Globus pallidus (tissue), 1 donor: Measurements from ENCODE around the gene LSM4.
A peak's percentile ranks its signal among the peaks of the same experiment; 100 is the strongest.

Experiments used
- DNase-seq: peaks from one replicate; pipeline ENCODE4 v3.0.0-alpha.2; 2015; ENCODE audit warnings: low spot score

LSM4 gene

GRCh38 chr19:18292810-18293641 lies 29.9 kb downstream of the LSM4 start:
- DNase-seq = no peak

- no peak for DNase-seq
These were observed 30.4 kb downstream of the LSM4 start for GRCh38 chr19:18292462-18292809.

DNA sequence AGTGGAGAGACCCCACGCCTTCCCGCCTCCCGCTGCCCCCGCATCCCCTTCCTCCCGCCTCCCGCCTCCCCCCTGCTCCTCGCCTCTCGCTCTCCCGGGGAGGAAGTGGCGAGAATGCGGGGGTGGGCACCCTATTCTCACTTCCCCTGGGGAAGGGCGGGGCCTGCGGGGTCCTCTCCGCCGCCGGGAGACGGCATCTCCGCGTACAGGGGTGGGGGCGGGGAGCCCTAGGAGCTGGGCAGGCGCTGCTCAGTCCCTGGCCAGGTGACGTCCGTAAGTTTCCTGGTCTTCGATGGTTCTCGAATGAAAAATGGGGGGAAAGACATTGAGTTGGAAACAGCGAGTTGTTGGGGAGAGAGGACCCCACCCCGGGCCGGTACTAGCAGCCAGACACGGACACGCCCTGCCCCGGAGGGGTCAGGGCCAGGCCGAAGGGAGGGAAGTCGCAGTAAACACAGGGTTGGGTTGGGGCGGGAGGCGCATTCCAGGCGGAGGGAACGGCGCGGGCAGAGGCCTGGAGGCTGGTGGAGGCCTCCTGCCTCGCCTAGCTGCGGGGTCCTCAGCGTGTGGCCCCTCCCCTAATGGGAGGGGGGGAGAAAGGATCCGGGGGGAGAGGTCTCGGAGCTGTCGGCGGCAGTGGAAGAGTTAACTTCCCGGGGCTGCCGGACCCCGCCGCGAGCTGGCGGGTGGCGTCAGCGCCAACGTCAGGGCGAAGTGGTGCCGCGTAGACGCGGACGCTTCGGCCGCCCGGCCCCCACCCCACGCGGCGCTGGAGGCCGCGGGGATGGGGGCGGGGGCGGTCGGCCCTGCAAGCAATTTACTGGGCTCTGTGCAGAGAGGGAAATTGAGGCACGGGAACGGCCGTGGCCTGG lies 31.1 kb downstream of the LSM4 start:
- no peak for DNase-seq

- DNase-seq = no peak
These were observed 31.8 kb downstream of the LSM4 start for GRCh38 chr19:18291019-18291524.

DNA sequence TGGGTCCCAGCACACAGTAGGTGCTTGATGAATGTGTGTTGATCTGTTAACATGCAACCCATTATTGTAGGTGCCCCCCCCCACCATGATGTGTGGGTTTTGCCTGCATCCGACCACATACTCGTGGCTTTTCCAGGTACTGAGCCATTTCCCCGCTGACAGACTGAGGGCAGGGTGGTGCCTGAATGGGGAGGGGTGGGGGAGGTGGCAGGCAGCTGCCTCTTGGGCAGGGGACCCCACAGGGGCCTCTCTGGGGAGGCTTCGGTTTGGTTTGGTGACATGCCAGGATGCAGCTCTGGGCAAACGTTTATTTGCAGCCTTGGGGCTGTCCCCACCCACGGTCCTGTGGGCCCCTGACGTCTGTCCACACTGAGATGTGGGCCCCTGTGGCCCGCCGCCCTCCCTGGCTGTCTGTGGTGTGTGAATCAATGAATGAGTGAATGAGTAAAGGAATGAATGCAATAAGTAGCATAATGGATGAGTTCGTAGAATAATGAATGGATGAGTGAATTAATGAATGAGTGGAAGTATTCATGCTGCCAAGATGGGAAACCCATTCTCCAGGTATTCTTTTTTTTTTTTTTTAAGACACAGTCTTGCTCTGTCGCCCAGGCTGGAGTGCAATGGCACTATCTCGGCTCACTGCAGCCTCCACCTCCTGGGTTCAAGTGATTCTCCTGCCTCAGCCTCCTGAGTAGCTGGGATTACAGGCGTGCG lies 32.4 kb downstream of the LSM4 start:
- no peak for DNase-seq

- DNase-seq = no peak
These were observed 33.2 kb downstream of the LSM4 start for GRCh38 chr19:18289471-18290301.

- no peak for DNase-seq
These were observed 34.8 kb downstream of the LSM4 start for GRCh38 chr19:18287836-18288772.

DNA sequence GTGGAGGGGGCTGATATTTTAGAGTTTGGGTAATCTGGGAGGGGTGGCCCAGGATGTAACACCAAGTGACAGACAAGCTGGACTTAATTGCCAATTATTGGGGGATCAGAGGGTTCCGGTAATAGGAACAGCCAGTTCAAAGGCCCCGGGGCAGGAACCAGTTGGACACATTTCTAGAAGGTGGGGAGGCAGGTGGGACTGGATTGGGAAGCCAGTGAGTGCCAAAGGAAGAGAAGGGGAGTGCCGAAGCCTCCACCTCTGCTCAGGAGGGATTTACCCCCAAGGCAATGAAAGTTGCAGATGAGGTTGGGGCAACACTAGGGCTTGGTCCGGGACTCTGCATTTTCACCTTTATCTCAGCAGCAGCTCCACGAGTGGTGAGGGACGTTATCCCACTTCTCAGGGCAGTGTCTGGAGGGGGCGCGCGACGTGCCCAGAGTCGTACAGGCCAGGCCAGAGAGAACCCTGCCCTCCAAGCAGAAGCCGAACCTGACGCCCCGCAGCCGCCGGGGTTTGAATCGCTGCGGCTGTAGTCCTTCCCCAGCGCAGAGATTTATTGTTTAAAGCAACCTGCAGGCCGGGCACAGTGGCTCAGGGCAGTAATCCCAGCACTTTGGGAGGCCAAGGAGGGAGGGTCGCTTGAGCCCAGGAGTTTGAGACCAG lies 35.8 kb downstream of the LSM4 start:
- no peak for DNase-seq

DNA sequence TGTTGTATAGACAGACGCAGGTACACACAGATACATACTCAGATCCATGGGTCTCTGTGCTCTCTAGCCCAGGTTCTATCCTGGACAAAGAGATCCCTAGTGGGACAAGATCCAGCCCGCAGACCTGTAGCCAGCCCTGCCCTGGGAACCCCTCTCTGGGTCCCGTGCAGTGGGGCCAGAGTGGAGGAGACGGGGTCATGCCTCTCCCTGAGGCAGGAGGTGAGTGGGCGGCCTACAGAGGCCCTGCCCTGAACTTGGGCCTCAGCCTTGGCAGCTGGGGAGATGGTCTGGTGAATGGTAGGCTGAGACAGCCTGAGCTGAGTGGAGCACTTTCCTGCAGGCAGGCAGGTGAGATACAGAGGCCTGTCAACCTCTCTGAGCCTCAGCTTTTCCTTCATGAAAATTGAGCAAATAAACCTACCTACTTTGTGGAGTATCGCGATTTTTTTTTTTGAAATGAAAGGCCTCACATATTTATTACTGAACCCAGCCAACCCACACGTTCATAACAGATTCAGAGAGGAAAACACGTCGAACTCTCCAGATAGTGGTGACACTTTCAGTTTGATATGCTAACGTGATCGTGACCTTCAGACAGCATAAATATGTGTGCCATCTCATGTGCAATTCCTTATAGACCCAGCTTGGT lies 38.0 kb downstream of the LSM4 start:
- no peak for DNase-seq

DNA sequence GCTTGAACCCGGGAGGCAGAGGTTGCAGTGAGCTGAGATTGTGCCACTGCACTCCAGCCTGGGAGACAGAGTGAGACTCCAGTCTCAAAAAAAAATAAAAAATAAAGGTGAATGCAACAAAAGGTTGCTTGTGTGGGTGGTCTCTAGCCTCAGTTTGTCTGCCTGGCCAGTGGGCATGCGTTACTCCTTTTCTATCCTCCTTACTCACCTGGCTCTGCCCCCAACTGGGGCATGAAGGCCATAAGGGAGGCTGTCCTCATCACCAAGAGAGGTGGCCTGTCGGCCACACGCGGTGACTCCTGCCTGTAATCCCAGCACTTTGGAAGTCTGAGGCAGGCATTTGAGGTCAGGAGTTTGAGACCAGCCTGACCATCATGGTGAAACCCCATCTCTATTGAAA lies 39.5 kb downstream of the LSM4 start:
- no peak for DNase-seq

DNA sequence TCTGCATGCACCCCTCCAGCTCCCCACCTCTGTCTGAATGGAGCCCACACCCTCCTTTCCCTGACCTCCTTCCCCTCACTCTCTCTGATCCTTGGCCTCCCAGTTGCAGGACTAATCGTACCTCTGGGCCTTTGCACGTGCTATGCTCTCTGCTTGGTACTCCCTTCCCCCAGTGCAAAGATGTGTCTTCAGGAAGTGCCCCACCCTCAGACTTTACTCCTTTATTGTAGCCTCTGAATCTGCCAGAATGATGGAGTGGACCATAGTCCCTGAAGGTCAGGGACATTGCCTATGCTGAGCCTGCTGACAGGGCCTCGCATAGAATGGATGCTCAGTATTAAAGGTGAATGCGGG lies 40.1 kb downstream of the LSM4 start:
- no peak for DNase-seq

DNA sequence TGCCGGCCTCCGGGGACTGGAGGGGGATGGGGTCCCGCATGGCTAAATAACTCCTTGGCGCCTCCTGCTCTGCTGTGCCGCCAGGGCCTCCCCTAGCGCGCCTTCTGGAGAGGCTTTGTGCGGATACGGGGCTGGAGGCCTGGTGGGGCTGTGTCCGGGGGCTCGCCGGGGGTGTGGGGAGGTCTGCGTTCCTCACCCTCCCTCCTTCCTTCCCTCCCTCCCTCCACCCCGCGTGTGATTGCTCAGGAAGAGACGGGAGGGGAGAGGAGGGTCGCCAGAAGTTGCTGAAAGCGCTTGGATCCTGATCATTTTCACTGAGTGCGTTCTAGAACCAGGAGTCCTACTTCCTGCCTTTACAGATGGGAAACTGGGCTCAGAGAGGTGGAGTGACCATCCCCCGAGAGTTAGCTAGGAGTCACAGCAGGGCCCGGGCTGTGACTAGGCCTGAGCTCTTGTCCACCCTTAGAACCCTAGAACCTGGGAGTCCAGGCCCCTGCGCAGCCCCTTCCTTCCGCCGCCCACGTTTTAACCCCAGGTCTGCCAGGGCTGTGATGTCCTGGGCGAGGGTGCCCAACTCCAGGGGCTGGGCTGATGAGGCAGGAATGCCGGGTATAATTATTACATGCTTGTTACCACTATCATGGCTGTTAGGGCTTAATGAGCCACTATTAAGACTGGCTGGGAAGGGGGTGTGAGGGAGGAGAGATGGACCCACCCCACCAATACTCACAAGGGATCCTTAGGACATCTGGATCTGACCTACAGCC lies 40.7 kb downstream of the LSM4 start:
- no peak for DNase-seq

- DNase-seq = peak; percentile 99
These were observed 41.5 kb downstream of the LSM4 start, which contains the start of gene JUND for GRCh38 chr19:18281082-18282020. TSS of gene JUND (minus strand) at chr19:18281622. CDS start at chr19:18281484, 138 bp downstream.

- DNase-seq = peak; percentile 82
These were observed 42.4 kb downstream of the LSM4 start for GRCh38 chr19:18280247-18281081.

DNA sequence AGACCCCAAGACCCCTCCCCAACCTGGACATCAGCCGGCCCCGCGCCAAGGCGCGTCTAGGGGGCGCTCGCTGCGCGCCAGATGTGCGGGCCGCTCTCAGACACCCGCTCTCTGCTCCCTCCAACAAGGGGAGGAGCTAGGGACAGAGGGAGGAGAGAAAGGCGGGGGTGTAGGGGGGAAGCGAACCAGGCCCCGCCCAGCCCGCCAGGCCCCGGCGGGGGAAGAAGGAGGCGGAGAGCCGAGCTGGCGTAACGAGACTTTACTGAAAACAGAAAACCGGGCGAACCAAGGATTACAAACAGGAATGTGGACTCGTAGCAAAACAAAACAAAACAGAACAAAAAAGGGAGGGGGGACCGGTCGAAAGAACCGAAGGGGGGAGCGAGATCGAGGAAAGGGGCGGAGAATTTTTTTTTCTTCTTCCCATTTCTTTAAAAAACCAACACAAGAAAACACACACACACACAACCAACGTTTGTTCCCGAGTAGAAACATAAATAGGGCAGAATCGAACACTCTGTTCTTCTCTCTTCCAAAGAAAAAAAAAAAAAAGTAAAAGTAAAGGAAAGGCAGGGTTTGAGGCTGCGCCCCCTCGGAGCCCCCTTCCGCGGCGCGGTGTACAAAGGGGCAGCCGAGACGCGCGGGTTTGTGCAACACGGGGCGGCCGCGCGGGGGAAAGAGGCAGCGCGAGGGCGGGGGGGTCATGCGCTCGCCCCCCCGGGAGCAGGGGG lies 43.2 kb downstream of the LSM4 start:
- peak; percentile 98 for DNase-seq

DNA sequence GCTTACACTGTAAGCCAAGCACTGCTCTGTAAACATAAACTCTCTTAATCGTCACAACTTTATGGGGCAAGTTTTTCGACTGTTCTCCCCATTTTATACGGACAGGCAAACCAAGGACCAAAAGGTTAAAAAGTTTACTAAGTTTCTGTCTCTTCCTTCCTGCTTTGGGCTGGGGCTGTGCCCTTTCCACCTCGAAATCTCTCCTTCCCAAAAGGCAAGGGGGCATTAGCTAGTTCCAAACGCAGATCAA lies 43.7 kb downstream of the LSM4 start:
- no peak for DNase-seq
